HG03432 (cell line): ENCODE results near the gene FARP1.

Experiments used
- ATAC-seq: cut with Tn5 transposase; IDR thresholded peaks from one replicate; pipeline ENCODE4 v1.9.1; 2021; ENCODE audit warnings: mild to moderate bottlenecking, moderate library complexity; ENCODE audit not compliant: unreplicated experiment

Gene FARP1

GRCh38 chr13:98377635-98378378 lies 234.9 kb downstream of the FARP1 start:
- no peak for ATAC-seq

- ATAC-seq, result no peak
Measured at GRCh38 chr13:98384739-98385138, 241.8 kb downstream of the FARP1 start.

- ATAC-seq, result no peak
Measured at GRCh38 chr13:98385606-98386005, 242.7 kb downstream of the FARP1 start.

GRCh38 chr13:98386637-98387036 lies 243.7 kb downstream of the FARP1 start:
- ATAC-seq, result no peak

GRCh38 chr13:98389319-98389718 lies 246.4 kb downstream of the FARP1 start:
- no peak for ATAC-seq

- ATAC-seq, result no peak
Measured at GRCh38 chr13:98390086-98390715, 247.3 kb downstream of the FARP1 start.

- no peak for ATAC-seq
Measured at GRCh38 chr13:98393873-98394272, 251.0 kb downstream of the FARP1 start.

GRCh38 chr13:98394820-98395510 lies 252.1 kb downstream of the FARP1 start:
- ATAC-seq, result no peak

- ATAC-seq, result no peak
Measured at GRCh38 chr13:98396071-98396710, 253.3 kb downstream of the FARP1 start.

GRCh38 chr13:98397221-98397620 lies 254.3 kb downstream of the FARP1 start:
- ATAC-seq, result no peak

- ATAC-seq, result no peak
Measured at GRCh38 chr13:98397861-98398260, 255.0 kb downstream of the FARP1 start.

- no peak for ATAC-seq
Measured at GRCh38 chr13:98398581-98398980, 255.7 kb downstream of the FARP1 start.

- no peak for ATAC-seq
Measured at GRCh38 chr13:98399756-98400155, 256.9 kb downstream of the FARP1 start.

- no peak for ATAC-seq
Measured at GRCh38 chr13:98401934-98402333, 259.0 kb downstream of the FARP1 start.

- no peak for ATAC-seq
Measured at GRCh38 chr13:98403076-98403475, 260.2 kb downstream of the FARP1 start.

- no peak for ATAC-seq
Measured at GRCh38 chr13:98405107-98405571, 262.2 kb downstream of the FARP1 start.

GRCh38 chr13:98405690-98406344 lies 262.9 kb downstream of the FARP1 start:
- ATAC-seq, result no peak

- ATAC-seq, result no peak
Measured at GRCh38 chr13:98406427-98406826, 263.5 kb downstream of the FARP1 start.

- ATAC-seq, result no peak
Measured at GRCh38 chr13:98406971-98407370, 264.1 kb downstream of the FARP1 start.

GRCh38 chr13:98407575-98407974 lies 264.7 kb downstream of the FARP1 start:
- ATAC-seq, result no peak

GRCh38 chr13:98409281-98409680 lies 266.4 kb downstream of the FARP1 start:
- ATAC-seq, result no peak
